HepG2 (cell line): Measurements from ENCODE around the gene ISG20. TPM values are rescaled to one million over a fixed set of nuclear protein-coding genes. Genes with fewer than 3 reads are reported as not detected.

ENCODE experiments used
- ATAC-seq: fragments of 200-7000 bp; cut with Tn5 transposase; 3 replicates; pipeline ENCODE4 v1.9.1; 2020; ENCODE audit warnings: mild to moderate bottlenecking, moderate library complexity
- BruUV-seq: library from RNA; stranded (reverse); fragments of 400-500 nt; replicated peaks from 2 replicates; lab custom pipeline; 2021; lab: Mats Ljungman, UMichigan
- CTCF ChIA-PET: fragments of 300-600 bp; formaldehyde crosslinking; extraction: SDS; loops from one replicate; lab custom pipeline; 2021; ENCODE audit warnings: low total read pairs, inconsistent platforms, low intra/inter-chr PET ratio; lab: Yijun Ruan, JAX
- POLR2A ChIA-PET: fragments of 350-600 bp; sonication (Branson Sonifier 250); formaldehyde crosslinking; loops from one replicate; lab custom pipeline; 2020; ENCODE audit warnings: antibody characterized with exemption, inconsistent platforms; lab: Yijun Ruan, JAX
- DNase-seq: peaks from one replicate; pipeline ENCODE4 v3.0.0-alpha.2; 2015; ENCODE audit warnings: low spot score
- FAIRE-seq: peaks from 3 replicates; lab custom pipeline; 2011; peaks lifted over from hg19 to GRCh38; lab: Jason Lieb, UNC
- H2AFZ ChIP-seq: one replicate; pipeline ENCODE4 v1.6.1; 2011; ENCODE audit warnings: low read length, inconsistent platforms
- H3K27ac ChIP-seq: fragments of 300-600 bp; 3 replicates; pipeline ENCODE4 v1.8.0; 2011; ENCODE audit warnings: mixed run types, mild to moderate bottlenecking, mixed read lengths, low read length, inconsistent platforms; ENCODE audit not compliant: insufficient read depth; ENCODE audit errors: extremely low read length
- H3K27me3 ChIP-seq, 2 experiments: fragments of 200-600 bp in 1 of 2; 2 replicates in 1 of 2; 3 replicates in 1 of 2; pipeline versions ENCODE4 v1.6.0 to v1.8.0; 2011; ENCODE audit warnings: low read length in 2 of 2, mild to moderate bottlenecking in 2 of 2, moderate library complexity in 2 of 2, inconsistent platforms in 1 of 2; ENCODE audit not compliant: insufficient read depth in 2 of 2, control insufficient read depth in 1 of 2
- H3K36me3 ChIP-seq, 2 experiments: fragments of 200-600 bp in 1 of 2; replicated peaks in 1 of 2; 2 replicates in 1 of 2; 3 replicates in 1 of 2; pipeline versions ENCODE4 v1.5.1 to v1.8.0; 2011; ENCODE audit warnings: low read length in 2 of 2, inconsistent platforms in 1 of 2; ENCODE audit not compliant: insufficient read depth in 2 of 2, control insufficient read depth in 1 of 2
- H3K4me1 ChIP-seq: 2 replicates; pipeline ENCODE4 v1.5.1; 2012; ENCODE audit warnings: low read length, inconsistent platforms; ENCODE audit not compliant: insufficient read depth
- H3K4me2 ChIP-seq: 2 replicates; pipeline ENCODE4 v1.6.0; 2011; ENCODE audit warnings: low read depth, low read length, inconsistent platforms
- H3K4me3 ChIP-seq, 3 experiments: fragments of 200-600 bp in 1 of 3; sonication (generic), shearing (Covaris generic) in 1 of 3; replicated peaks in 1 of 3; 2 replicates each; pipeline ENCODE4 v1.5.1; 2011 to 2016; ENCODE audit warnings: low read length in 3 of 3, inconsistent platforms in 2 of 3, low read depth in 2 of 3, mild to moderate bottlenecking in 2 of 3, control low read depth in 1 of 3, mixed read lengths in 1 of 3; ENCODE audit not compliant: insufficient read depth in 1 of 3
- H3K79me2 ChIP-seq: one replicate; pipeline ENCODE4 v1.6.1; 2011; ENCODE audit warnings: low read length, inconsistent platforms; ENCODE audit not compliant: insufficient read depth
- H3K9ac ChIP-seq: 2 replicates; pipeline ENCODE4 v1.6.0; 2011; ENCODE audit warnings: mild to moderate bottlenecking, low read depth, low read length, inconsistent platforms; ENCODE audit not compliant: insufficient read depth
- H3K9me3 ChIP-seq: 2 replicates; pipeline ENCODE4 v1.5.1; 2012; ENCODE audit warnings: mild to moderate bottlenecking, low read length
- H4K20me1 ChIP-seq: 2 replicates; pipeline ENCODE4 v1.6.0; 2011; ENCODE audit warnings: inconsistent platforms, mild to moderate bottlenecking, low read length, moderate library complexity; ENCODE audit not compliant: insufficient read depth
- AGO2 ChIP-seq: fragments of 200-400 bp; formaldehyde crosslinking; optimal IDR thresholded peaks from 2 replicates; pipeline ENCODE3; 2017; ENCODE audit warnings: mild to moderate bottlenecking, low read depth, low read length, moderate library complexity
- CEBPG ChIP-seq: IDR thresholded peaks from 2 replicates; pipeline ENCODE4 v1.6.1; 2016
- HNRNPL ChIP-seq: fragments of 200-400 bp; formaldehyde crosslinking; IDR thresholded peaks from 2 replicates; pipeline ENCODE4 v1.6.1; 2017; ENCODE audit warnings: mild to moderate bottlenecking, low read depth, low read length
- JDP2 ChIP-seq: sonication (generic); formaldehyde crosslinking; IDR thresholded peaks from 2 replicates; pipeline ENCODE4 v1.8.1; 2022; ENCODE audit warnings: missing genetic modification reagents, borderline replicate concordance
- MAFG ChIP-seq: sonication (generic); formaldehyde crosslinking; IDR thresholded peaks from 2 replicates; pipeline ENCODE4 v1.5.1; 2020; ENCODE audit warnings: mild to moderate bottlenecking, missing genetic modification reagents
- NR3C1 ChIP-seq: sonication (generic); formaldehyde crosslinking; IDR thresholded peaks from 2 replicates; pipeline ENCODE4 v1.4.0; 2020; ENCODE audit warnings: missing genetic modification reagents
- RBFOX2 ChIP-seq: fragments of 200-400 bp; formaldehyde crosslinking; IDR thresholded peaks from 2 replicates; pipeline ENCODE4 v1.6.1; 2017; ENCODE audit warnings: low read depth, mild to moderate bottlenecking, low read length
- ZNF878 ChIP-seq: sonication (generic); formaldehyde crosslinking; IDR thresholded peaks from 2 replicates; pipeline ENCODE4 v1.8.1; 2023; ENCODE audit warnings: mild to moderate bottlenecking, missing genetic modification reagents, moderate library complexity
- WGBS: methylation state at CpG from one replicate; pipeline ENCODE4 v1.1.6; 2017; ENCODE audit warnings: low lambda C conversion rate; 5-methylcytosine and 5-hydroxymethylcytosine counted together
- in situ Hi-C: cut with HindIII; loops from 2 replicates; pipeline ENCODE4 v1.10.0; 2017; ENCODE audit warnings: low pct_unique_long_range_greater_than_20kb; ENCODE audit not compliant: extremely low pct_ligation_motif_present
- intact Hi-C: fragments of 100-400 bp; cut with micrococcal nuclease; formaldehyde crosslinking; loops from one replicate; pipeline ENCODE4 v1.10.0; 2022; ENCODE audit not compliant: unreplicated experiment
- polyA plus RNA-seq, 8 experiments: library from polyadenylated mRNA; depleted of rRNA in 3 of 8; stranded (reverse) in 7 of 8; unstranded in 1 of 8; fragments of >200 nt; fragmentation: Illumina TruSeq in 4 of 8; extraction: Trizol in 4 of 8; gene quantifications; 2 replicates each; pipeline versions ENCODE4 v1.2.1 to v1.2.3, GENCODE V29; 2011 to 2016; ENCODE audit warnings: low read depth in 4 of 8, missing spikeins in 1 of 8, mixed read lengths in 1 of 8; ENCODE audit not compliant: insufficient read depth in 1 of 8
- total RNA-seq, 5 experiments: library from RNA; depleted of rRNA; stranded (reverse); fragments of >200 nt; fragmentation: Illumina TruSeq; extraction: Trizol; gene quantifications; 2 replicates each; pipeline ENCODE4 v1.2.3, GENCODE V29; 2016; ENCODE audit warnings: low read depth in 1 of 5
- TF ChIP-seq, protein P1 (sequence below): sonication (generic); formaldehyde crosslinking; conservative IDR thresholded peaks from 2 replicates; pipeline ENCODE4 v1.8.0; 2022; ENCODE audit warnings: mild to moderate bottlenecking, moderate library complexity, missing genetic modification reagents
- TF ChIP-seq, protein P2 (sequence below): sonication (generic); formaldehyde crosslinking; IDR thresholded peaks from 2 replicates; pipeline ENCODE4 v1.4.0; 2020; ENCODE audit warnings: mild to moderate bottlenecking, missing genetic modification reagents

ISG20 gene
- total and polyA plus RNA-seq, 2 of the 13 experiments (the other 11 are each of a cell fraction or from before 2014, with no cell fraction given) = 6.3 to 31.5 TPM

DNA sequence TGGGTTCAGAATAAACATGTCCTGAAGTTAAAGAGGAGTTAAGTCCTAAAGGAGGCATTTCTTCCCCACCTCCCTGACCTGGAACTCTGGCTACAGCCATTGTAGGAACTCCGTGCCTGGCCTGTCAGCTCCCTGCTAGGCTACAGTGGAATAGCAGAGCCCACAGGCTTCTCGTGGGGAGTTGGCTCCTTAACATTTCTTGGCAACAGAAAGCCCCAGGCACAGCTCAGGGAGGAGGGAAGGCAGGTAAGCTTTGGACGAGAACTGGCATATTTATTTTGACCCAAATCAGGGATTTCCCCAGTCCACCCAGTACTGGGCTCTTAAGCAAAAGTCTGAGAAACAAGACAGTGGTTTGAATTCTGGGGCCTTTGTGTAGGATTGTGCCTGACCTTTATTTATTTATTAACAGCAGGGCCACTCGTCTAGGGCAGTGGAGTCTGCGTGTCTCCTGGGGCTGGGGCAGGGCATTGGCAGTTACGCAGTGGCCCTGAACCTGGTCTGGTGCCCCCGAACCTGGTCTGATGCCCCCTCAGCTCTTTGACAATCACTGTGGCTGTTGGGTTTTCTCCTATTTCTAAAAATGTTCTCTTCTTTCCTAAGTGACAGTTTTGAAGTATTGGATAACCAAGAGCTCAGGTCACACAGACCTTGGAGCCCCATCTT is 7.9 kb upstream of the ISG20 start:
- no peak overlapping the region for H3K4me3 ChIP-seq
- FAIRE-seq (no peak), ATAC-seq (no peak), DNase-seq (no peak)
- WGBS = 100% methylated on average over 3 of the region's 7 CpGs
- H2AFZ ChIP-seq = no peak overlapping the region
- in situ Hi-C loops (no loop called here), intact Hi-C loops (no loop called here)
- CTCF ChIA-PET = no interaction called here
- H3K4me1 ChIP-seq = peaks cover 28% of the 10 kb centered on the region
- no peak for TF ChIP-seq NR3C1 (CRISPR knock-in tag)
- peak; percentile 18 for TF ChIP-seq AGO2
- no peak for TF ChIP-seq HNRNPL
- TF ChIP-seq CEBPG (CRISPR knock-in tag) = no peak
- TF ChIP-seq MAFG (CRISPR knock-in tag) = no peak
- TF ChIP-seq, protein P1, sequence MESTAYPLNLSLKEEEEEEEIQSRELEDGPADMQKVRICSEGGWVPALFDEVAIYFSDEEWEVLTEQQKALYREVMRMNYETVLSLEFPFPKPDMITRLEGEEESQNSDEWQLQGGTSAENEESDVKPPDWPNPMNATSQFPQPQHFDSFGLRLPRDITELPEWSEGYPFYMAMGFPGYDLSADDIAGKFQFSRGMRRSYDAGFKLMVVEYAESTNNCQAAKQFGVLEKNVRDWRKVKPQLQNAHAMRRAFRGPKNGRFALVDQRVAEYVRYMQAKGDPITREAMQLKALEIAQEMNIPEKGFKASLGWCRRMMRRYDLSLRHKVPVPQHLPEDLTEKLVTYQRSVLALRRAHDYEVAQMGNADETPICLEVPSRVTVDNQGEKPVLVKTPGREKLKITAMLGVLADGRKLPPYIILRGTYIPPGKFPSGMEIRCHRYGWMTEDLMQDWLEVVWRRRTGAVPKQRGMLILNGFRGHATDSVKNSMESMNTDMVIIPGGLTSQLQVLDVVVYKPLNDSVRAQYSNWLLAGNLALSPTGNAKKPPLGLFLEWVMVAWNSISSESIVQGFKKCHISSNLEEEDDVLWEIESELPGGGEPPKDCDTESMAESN (CRISPR knock-in tag) = no peak
- no peak for TF ChIP-seq ZNF878
- 0 out of 2 replicates have a peak, but pooled peaks have one; percentile 44 for TF ChIP-seq RBFOX2
- TF ChIP-seq, protein P2, sequence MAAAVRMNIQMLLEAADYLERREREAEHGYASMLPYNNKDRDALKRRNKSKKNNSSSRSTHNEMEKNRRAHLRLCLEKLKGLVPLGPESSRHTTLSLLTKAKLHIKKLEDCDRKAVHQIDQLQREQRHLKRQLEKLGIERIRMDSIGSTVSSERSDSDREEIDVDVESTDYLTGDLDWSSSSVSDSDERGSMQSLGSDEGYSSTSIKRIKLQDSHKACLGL = no peak
- no peak for TF ChIP-seq JDP2 (CRISPR knock-in tag)
- H3K9ac ChIP-seq = no peak overlapping the region
- H3K79me2 ChIP-seq = peaks cover 30% of the 10 kb centered on the region
- POLR2A ChIA-PET = interaction anchor here (1.1 to 3.8 kb wide), 2 partner anchors 9 to 164 kb away, joined by 3 to 15 read pairs; partner anchors contain the start of genes AEN, MRPL46 and MRPS11
- H3K4me2 ChIP-seq = no peak overlapping the region
- no peak overlapping the region for H3K27ac ChIP-seq
- peaks cover 36% of the 10 kb centered on the region for H4K20me1 ChIP-seq
- no peaks in the 10 kb centered on the region for H3K9me3 ChIP-seq
- H3K27me3 ChIP-seq = no peaks in the 10 kb centered on the region
- no TSS peak for BruUV-seq
- peaks cover 40 to 69% of the 10 kb centered on the region in 2 experiments for H3K36me3 ChIP-seq
